Esophagus squamous epithelium (tissue), 4 donors: ENCODE data around the gene LRCOL1.

ENCODE experiments used
- CTCF ChIP-seq, 6 experiments: fragments of 450-650 bp in 4 of 6; fragments of 200-600 bp in 2 of 6; sonication (generic) in 2 of 6; IDR thresholded peaks; one replicate each; pipeline ENCODE4 v1.5.1; 2016 to 2019; ENCODE audit warnings: antibody characterized with exemption in 6 of 6, mild to moderate bottlenecking in 4 of 6, moderate library complexity in 4 of 6
- POLR2A ChIP-seq, 4 donors: fragments of 450-650 bp; IDR thresholded peaks; one replicate each; pipeline ENCODE4 v1.6.1; 2017; ENCODE audit warnings: antibody characterized with exemption in 4 of 4, mild to moderate bottlenecking in 4 of 4, moderate library complexity in 3 of 4

DNA sequence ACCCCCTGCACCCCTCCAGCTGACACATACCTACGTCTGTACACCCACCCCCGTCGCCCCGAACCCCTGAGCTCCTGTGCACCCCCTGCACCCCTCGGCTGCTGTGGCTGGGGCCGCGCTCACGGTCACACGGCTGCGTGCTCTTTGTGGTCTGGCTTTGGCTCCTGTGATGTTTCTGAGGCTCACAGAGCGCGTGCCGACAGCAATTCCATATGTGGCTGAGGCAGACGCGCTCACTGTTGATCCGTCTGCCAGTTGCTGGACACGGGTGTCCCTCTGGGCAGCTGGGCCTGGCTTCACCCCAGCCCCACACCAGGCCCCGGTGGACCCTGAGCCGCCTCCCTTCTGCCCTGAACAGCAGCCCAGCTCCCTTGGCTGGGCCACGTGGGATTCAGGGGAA is 46.5 kb downstream of the LRCOL1 start:
- TF ChIP-seq CTCF (IDR thresholded peaks at IDR 0.05) = no peak
- TF ChIP-seq POLR2A (IDR thresholded peaks at IDR 0.05) = no peak
